Small intestine (tissue), 7 donors: ENCODE results near the gene ARHGAP28. TPM values are rescaled to one million over a fixed set of nuclear protein-coding genes. Genes with fewer than 3 reads are reported as not detected.

ENCODE experiments used
- DNase-seq, 2 donors: peaks; one replicate each; pipeline versions ENCODE4 v3.0.0 to v3.0.0-alpha.2; 2013
- FAIRE-seq: peaks from 2 replicates; lab custom pipeline; 2012; peaks lifted over from hg19 to GRCh38; lab: Jason Lieb, UNC
- H3K27ac ChIP-seq, 3 donors: one replicate each; pipeline ENCODE4 v1.5.1; 2013; ENCODE audit warnings: low read length in 2 of 3, mild to moderate bottlenecking in 2 of 3, control low read depth in 1 of 3, inconsistent platforms in 1 of 3, low read depth in 1 of 3, moderate library complexity in 1 of 3
- H3K27me3 ChIP-seq, 3 donors: one replicate each; pipeline ENCODE4 v1.6.1; 2013; ENCODE audit warnings: low read length in 3 of 3, inconsistent platforms in 1 of 3; ENCODE audit not compliant: control insufficient read depth in 3 of 3, insufficient read depth in 3 of 3
- H3K36me3 ChIP-seq, 3 donors: one replicate each; pipeline ENCODE4 v1.6.1; 2013; ENCODE audit warnings: low read length in 3 of 3, inconsistent platforms in 1 of 3, low read depth in 1 of 3, mild to moderate bottlenecking in 1 of 3, moderate library complexity in 1 of 3; ENCODE audit not compliant: control insufficient read depth in 3 of 3, insufficient read depth in 2 of 3
- H3K4me1 ChIP-seq, 3 donors: one replicate each; pipeline ENCODE4 v1.6.1; 2013; ENCODE audit warnings: low read length in 2 of 3, inconsistent platforms in 1 of 3, low read depth in 1 of 3, mild to moderate bottlenecking in 1 of 3, moderate library complexity in 1 of 3; ENCODE audit not compliant: control insufficient read depth in 3 of 3, insufficient read depth in 2 of 3
- H3K4me3 ChIP-seq, 3 donors: one replicate each; pipeline ENCODE4 v1.5.1; 2013; ENCODE audit warnings: low read length in 3 of 3, control low read depth in 1 of 3, inconsistent platforms in 1 of 3, low read depth in 1 of 3, mild to moderate bottlenecking in 1 of 3, moderate library complexity in 1 of 3
- H3K9me3 ChIP-seq, 2 donors: one replicate each; pipeline ENCODE4 v1.6.1; 2013; ENCODE audit warnings: low read depth in 1 of 2, low read length in 1 of 2; ENCODE audit not compliant: control insufficient read depth in 2 of 2, insufficient read depth in 1 of 2
- WGBS, 3 donors: extraction: QIAGEN DNeasy Blood & Tissue Kit; methylation state at CpG; one replicate each; pipeline ENCODE4 v1.1.7; 2013; 5-methylcytosine and 5-hydroxymethylcytosine counted together
- polyA plus RNA-seq, 4 donors: library from polyadenylated mRNA; stranded (reverse) in 3 of 4; unstranded in 1 of 4; fragments of 200-250 nt in 3 of 4; fragments of 120-200 nt in 1 of 4; gene quantifications; one replicate each; pipeline versions ENCODE4 v1.2.1 to v1.2.3, GENCODE V29; 2013
- donor health status: healthy with polysubstance abuse.
- donor health status: control.
- donor health status: control.
- donor health status: Bipolar disorder and iron deficiency.
- donor health status: healthy.

The ARHGAP28 gene
- polyA plus RNA-seq, 4 donors, result 1.2 to 10.8 (median 2.4) TPM

- Histone ChIP-seq H3K4me3 (no peak overlapping the region), H3K9me3 (no peaks in the 10 kb centered on the region), H3K27ac (no peak overlapping the region), H3K36me3 (no peaks in the 10 kb centered on the region), H3K27me3 (no peaks in the 10 kb centered on the region), H3K4me1 (no peaks in the 10 kb centered on the region)
- 84 to 88% (median 86%) methylated on average over 4 of the region's 4 CpGs for WGBS, 3 donors
- FAIRE-seq (no peak), DNase-seq (no peak)
Measured at GRCh38 chr18:6738622-6739021, 9.1 kb downstream of the ARHGAP28 start.

- Histone ChIP-seq H3K27ac (no peak overlapping the region), H3K36me3 (no peaks in the 10 kb centered on the region), H3K27me3 (no peaks in the 10 kb centered on the region), H3K9me3 (no peaks in the 10 kb centered on the region), H3K4me1 (no peaks in the 10 kb centered on the region), H3K4me3 (no peak overlapping the region)
- FAIRE-seq (no peak), DNase-seq (peak in 1 of 2 donors; percentile 8)
- 12 to 21% (median 19%) methylated on average over 2 of the region's 2 CpGs for WGBS, 3 donors
Measured at GRCh38 chr18:6741232-6741663, 11.7 kb downstream of the ARHGAP28 start.

GRCh38 chr18:6741786-6742185, 12.3 kb downstream of the ARHGAP28 start:
- 84 to 95% (median 84%) methylated on average over 2 of the region's 2 CpGs for WGBS, 3 donors
- no peaks in the 10 kb centered on the region for H3K36me3 ChIP-seq
- H3K9me3 ChIP-seq, result no peaks in the 10 kb centered on the region
- H3K4me1 ChIP-seq, result no peaks in the 10 kb centered on the region
- DNase-seq (no peak), FAIRE-seq (no peak)
- H3K27ac ChIP-seq, result no peak overlapping the region
- H3K4me3 ChIP-seq, result no peak overlapping the region
- no peaks in the 10 kb centered on the region for H3K27me3 ChIP-seq

- Histone ChIP-seq H3K4me3 (no peak overlapping the region), H3K9me3 (no peaks in the 10 kb centered on the region), H3K36me3 (no peaks in the 10 kb centered on the region), H3K27me3 (no peaks in the 10 kb centered on the region), H3K27ac (no peak overlapping the region), H3K4me1 (no peaks in the 10 kb centered on the region)
- WGBS, 3 donors, result 80 to 86% (median 84%) methylated on average over 5 of the region's 5 CpGs
- no peak for DNase-seq
- FAIRE-seq, result no peak
Measured at GRCh38 chr18:6743999-6744398, 14.5 kb downstream of the ARHGAP28 start.

- DNase-seq (no peak), FAIRE-seq (peak; percentile 93)
- WGBS, 3 donors, result 90 to 93% (median 91%) methylated on average over 1 of the region's 1 CpG
- Histone ChIP-seq H3K36me3 (no peaks in the 10 kb centered on the region), H3K9me3 (peaks cover 0 to under 1% of the 10 kb centered on the region in 2 donors), H3K27ac (no peak overlapping the region), H3K4me3 (no peak overlapping the region), H3K27me3 (no peaks in the 10 kb centered on the region), H3K4me1 (no peaks in the 10 kb centered on the region)
Measured at GRCh38 chr18:6744816-6745455, 15.4 kb downstream of the ARHGAP28 start.

- FAIRE-seq (no peak), DNase-seq (no peak)
- Histone ChIP-seq H3K4me3 (no peak overlapping the region), H3K36me3 (no peaks in the 10 kb centered on the region), H3K4me1 (no peaks in the 10 kb centered on the region), H3K27ac (no peak overlapping the region), H3K27me3 (no peaks in the 10 kb centered on the region), H3K9me3 (peaks cover 0 to 6% of the 10 kb centered on the region in 2 donors)
- 70 to 81% (median 74%) methylated on average over 5 of the region's 5 CpGs for WGBS, 3 donors
Measured at GRCh38 chr18:6745504-6746031, 16.1 kb downstream of the ARHGAP28 start.

GRCh38 chr18:6746386-6746960, 17.0 kb downstream of the ARHGAP28 start:
- H3K4me1 ChIP-seq, result no peaks in the 10 kb centered on the region
- H3K36me3 ChIP-seq, result no peaks in the 10 kb centered on the region
- H3K27ac ChIP-seq, result no peak overlapping the region
- 75 to 85% (median 84%) methylated on average over 2 of the region's 2 CpGs for WGBS, 3 donors
- FAIRE-seq, result no peak
- no peak for DNase-seq
- peaks cover 0 to 7% of the 10 kb centered on the region in 2 donors for H3K9me3 ChIP-seq
- no peaks in the 10 kb centered on the region for H3K27me3 ChIP-seq
- no peak overlapping the region for H3K4me3 ChIP-seq

GRCh38 chr18:6747646-6748045, 18.1 kb downstream of the ARHGAP28 start:
- H3K4me1 ChIP-seq, result no peaks in the 10 kb centered on the region
- H3K27ac ChIP-seq, result no peak overlapping the region
- no peaks in the 10 kb centered on the region for H3K36me3 ChIP-seq
- FAIRE-seq (no peak), DNase-seq (no peak)
- H3K4me3 ChIP-seq, result no peak overlapping the region
- H3K9me3 ChIP-seq, result peaks cover 0 to 7% of the 10 kb centered on the region in 2 donors
- WGBS, 3 donors, result 59 to 71% (median 64%) methylated on average over 2 of the region's 2 CpGs
- H3K27me3 ChIP-seq, result no peaks in the 10 kb centered on the region
